Measurements from ENCODE around the gene DENND10. TPM values are rescaled to one million over a fixed set of nuclear protein-coding genes. Genes with fewer than 3 reads are reported as not detected.
"Not testable (repeated sequence)": the region's sequence is repeated elsewhere in the genome, so short reads cannot be mapped to it uniquely, and the experiment has no call there.

The DENND10 gene
- total RNA-seq, 1 donor from 2014 or later, result 48.1 TPM

DNA sequence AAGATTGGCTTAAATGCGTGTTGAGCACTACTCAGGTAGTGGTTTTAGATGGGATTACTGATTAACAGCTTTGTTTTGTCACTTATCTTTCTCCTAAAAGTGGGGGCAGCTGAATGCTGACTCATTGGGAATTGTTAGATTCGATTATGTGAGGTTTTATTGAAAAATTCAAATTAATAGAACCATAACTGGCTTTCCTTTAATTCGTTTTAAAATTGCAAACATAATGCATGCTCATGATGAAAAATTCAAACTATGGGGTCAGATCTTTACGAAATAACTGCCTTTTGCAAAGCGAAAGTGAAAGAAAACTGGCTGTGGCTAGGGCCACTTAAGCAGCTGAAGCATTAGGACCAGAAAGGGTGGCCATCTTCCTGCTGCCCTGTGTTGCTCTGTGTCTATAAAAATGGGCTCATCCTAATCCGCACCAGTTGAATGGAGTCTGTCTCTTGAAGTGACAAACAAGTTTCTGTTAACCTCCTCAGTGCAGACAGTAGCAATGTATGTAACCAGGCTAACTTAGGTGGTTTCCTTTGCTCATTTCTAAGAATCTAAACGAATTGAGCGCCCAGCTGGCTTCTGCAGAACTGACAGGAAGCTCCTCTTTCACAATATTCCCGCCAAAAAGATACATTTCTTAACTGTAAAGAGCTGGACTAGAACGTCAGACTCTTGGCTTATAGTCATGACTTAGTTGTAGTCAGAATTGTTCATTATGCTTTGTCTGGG, 27.8 kb downstream of the DENND10 start:
- no peak overlapping the region for H3K27ac Mint-ChIP-seq (ENCODE audit: unreplicated experiment)
- no peaks in the 10 kb centered on the region for H3K4me1 Mint-ChIP-seq
- H3K9me3 Mint-ChIP-seq, result no peaks in the 10 kb centered on the region
- H3K4me3 Mint-ChIP-seq, result no peak overlapping the region
- peaks cover 24% of the 10 kb centered on the region for H3K36me3 Mint-ChIP-seq (ENCODE audit: low read depth)
- no peaks in the 10 kb centered on the region for H3K27me3 Mint-ChIP-seq (ENCODE audit: low read depth)
- TF ChIP-seq, protein P1, sequence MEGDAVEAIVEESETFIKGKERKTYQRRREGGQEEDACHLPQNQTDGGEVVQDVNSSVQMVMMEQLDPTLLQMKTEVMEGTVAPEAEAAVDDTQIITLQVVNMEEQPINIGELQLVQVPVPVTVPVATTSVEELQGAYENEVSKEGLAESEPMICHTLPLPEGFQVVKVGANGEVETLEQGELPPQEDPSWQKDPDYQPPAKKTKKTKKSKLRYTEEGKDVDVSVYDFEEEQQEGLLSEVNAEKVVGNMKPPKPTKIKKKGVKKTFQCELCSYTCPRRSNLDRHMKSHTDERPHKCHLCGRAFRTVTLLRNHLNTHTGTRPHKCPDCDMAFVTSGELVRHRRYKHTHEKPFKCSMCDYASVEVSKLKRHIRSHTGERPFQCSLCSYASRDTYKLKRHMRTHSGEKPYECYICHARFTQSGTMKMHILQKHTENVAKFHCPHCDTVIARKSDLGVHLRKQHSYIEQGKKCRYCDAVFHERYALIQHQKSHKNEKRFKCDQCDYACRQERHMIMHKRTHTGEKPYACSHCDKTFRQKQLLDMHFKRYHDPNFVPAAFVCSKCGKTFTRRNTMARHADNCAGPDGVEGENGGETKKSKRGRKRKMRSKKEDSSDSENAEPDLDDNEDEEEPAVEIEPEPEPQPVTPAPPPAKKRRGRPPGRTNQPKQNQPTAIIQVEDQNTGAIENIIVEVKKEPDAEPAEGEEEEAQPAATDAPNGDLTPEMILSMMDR (conservative IDR thresholded peaks at IDR 0.05), result no peak
- no peak for DNase-seq (ENCODE audit: low read depth, low spot score)

DNA sequence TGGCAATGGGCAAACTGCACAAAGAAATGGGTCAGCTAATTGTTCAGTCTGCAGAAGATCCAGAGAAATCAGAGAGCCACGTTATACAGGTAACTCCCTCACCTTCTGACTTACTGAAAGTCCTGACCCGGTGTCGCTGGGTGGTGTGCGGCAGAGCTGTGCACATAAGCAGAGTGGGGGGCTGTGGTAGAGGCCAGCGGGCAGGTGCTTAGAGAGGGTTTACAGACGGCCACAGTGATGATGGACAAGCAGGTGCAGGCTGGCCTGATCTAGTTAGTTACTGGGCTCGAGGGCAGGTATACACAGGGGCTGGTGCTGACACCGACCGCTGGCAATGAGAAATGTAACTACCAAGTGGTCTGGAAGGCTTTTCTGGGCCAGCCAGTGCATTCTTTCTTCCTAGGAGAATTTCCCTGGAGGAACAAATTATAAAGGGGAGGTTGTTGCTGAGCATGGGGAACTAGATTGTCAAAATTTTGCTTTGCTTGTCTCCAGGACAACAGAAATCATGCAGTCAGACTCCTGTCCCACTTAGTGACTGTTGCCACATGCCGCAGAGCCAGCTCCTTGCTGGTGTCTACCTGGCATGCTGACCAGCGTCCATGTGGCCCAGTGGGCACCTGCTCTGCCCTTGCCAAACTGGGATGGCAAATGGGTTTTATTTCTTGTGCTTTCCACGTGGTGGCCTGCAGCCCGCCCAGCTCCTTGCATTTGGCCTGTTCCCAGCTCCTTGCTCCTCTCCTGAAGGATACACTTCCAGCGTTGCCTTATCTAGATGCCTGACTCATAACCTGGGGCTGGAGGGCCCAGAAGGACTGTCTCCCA, 28.8 kb downstream of the DENND10 start:
- DNase-seq (ENCODE audit: low read depth, low spot score), result no peak
- Mint-ChIP-seq H3K36me3 (ENCODE audit: low read depth) (peaks cover 24% of the 10 kb centered on the region), H3K27me3 (ENCODE audit: low read depth) (no peaks in the 10 kb centered on the region), H3K9me3 (no peaks in the 10 kb centered on the region), H3K4me3 (no peak overlapping the region), H3K27ac (ENCODE audit: unreplicated experiment) (peak overlapping the region; percentile 40), H3K4me1 (no peaks in the 10 kb centered on the region)
- TF ChIP-seq, protein P1 (conservative IDR thresholded peaks at IDR 0.05), result no peak

DNA sequence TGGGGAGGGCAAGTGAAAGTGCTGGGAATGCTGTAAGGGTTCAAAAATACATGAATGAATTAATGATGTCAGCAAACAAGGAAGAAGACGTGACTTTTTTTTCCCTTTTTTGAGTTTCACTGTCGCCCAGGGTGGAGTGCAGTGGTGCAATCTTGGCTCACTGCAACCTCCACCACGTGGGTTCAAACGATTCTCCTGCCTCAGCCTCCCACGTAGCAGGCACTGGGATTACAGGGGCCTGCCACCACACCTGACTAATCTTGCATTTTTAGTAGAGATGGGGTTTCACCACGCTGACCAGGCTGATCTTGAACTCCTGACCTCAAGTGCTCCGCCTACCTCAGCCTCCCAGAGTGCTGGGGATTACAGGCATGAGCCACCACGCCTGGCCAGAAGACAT, 30.0 kb downstream of the DENND10 start:
- DNase-seq (ENCODE audit: low read depth, low spot score), result no peak
- Mint-ChIP-seq H3K9me3 (no peaks in the 10 kb centered on the region), H3K27ac (ENCODE audit: unreplicated experiment) (no peak overlapping the region), H3K36me3 (ENCODE audit: low read depth) (peaks cover 21% of the 10 kb centered on the region), H3K27me3 (ENCODE audit: low read depth) (no peaks in the 10 kb centered on the region), H3K4me3 (no peak overlapping the region), H3K4me1 (no peaks in the 10 kb centered on the region)
- TF ChIP-seq, protein P1 (conservative IDR thresholded peaks at IDR 0.05), result no peak

DNA sequence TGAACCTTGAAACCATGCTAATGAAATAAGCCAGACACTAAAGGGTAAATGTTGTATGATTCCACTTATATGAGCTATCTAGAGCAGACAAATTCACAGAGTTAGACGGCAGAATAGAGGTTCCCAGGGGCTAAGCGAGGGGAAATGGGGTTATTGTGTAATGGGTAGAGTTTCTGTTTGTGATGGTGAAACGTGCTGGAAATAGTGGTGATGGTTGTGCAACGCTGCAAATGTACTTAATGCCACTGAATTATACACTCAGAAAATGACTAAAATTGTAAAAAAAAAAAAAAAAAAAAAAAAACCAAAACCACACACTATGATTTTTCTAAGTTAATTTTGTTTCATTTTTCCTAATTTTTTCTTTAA, 31.6 kb downstream of the DENND10 start:
- no peak for DNase-seq (ENCODE audit: low read depth, low spot score)
- peaks cover 15% of the 10 kb centered on the region for H3K36me3 Mint-ChIP-seq (ENCODE audit: low read depth)
- H3K4me1 Mint-ChIP-seq, result no peaks in the 10 kb centered on the region
- no peak overlapping the region for H3K27ac Mint-ChIP-seq (ENCODE audit: unreplicated experiment)
- no peaks in the 10 kb centered on the region for H3K27me3 Mint-ChIP-seq (ENCODE audit: low read depth)
- H3K9me3 Mint-ChIP-seq, result no peaks in the 10 kb centered on the region
- TF ChIP-seq, protein P1 (conservative IDR thresholded peaks at IDR 0.05), result no peak
- H3K4me3 Mint-ChIP-seq, result no peak overlapping the region

DNA sequence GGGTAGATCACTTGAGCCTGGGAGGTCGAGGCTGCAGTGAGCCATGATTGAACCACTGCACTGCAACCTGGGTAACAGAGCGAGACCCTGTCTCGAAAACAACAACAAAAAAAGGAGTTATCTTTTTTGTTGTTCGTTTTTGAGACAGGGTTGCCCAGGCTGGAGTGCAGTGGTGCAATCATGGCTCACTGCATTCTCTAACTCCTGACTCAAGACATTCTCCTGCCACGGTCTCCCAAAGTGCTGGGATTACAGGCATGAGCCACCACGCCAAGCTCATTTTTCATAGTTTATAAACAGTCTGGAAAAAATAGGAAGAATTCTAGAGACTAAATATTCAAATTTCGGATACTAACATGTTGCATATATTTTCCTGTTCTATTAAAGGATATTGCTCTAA, 32.2 kb downstream of the DENND10 start:
- Mint-ChIP-seq H3K27ac (ENCODE audit: unreplicated experiment) (no peak overlapping the region), H3K27me3 (ENCODE audit: low read depth) (no peaks in the 10 kb centered on the region), H3K4me3 (no peak overlapping the region), H3K36me3 (ENCODE audit: low read depth) (peaks cover 11% of the 10 kb centered on the region), H3K9me3 (no peaks in the 10 kb centered on the region), H3K4me1 (no peaks in the 10 kb centered on the region)
- DNase-seq (ENCODE audit: low read depth, low spot score), result no peak
- TF ChIP-seq, protein P1 (conservative IDR thresholded peaks at IDR 0.05), result no peak

DNA sequence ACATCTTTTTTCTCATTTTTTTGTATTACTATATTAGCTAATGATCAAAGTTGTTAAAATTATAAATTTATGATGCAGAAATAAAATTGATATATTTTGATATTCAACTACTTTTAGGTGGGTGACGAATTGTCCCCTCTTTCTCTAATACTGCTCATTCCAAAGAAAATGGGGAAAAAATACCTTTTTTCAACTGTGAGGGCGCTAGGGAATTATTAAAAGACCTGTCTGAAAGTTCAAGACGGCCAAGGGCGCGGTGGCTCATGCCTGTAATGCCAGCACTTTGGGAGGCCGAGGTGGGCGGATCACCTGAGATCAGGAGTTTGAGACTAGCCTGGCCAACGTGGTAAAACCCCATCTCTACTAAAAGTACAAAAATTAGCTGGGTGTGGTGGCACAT, 34.0 kb downstream of the DENND10 start:
- DNase-seq (ENCODE audit: low read depth, low spot score); H3K9me3 Mint-ChIP-seq; H3K4me1 Mint-ChIP-seq; H3K36me3 Mint-ChIP-seq (ENCODE audit: low read depth); H3K4me3 Mint-ChIP-seq; H3K27me3 Mint-ChIP-seq (ENCODE audit: low read depth); H3K27ac Mint-ChIP-seq (ENCODE audit: unreplicated experiment): not testable (repeated sequence)

All from neural crest cell (in vitro differentiated cells).